ENCODE data around the gene ZNF57. TPM values are rescaled to one million over a fixed set of nuclear protein-coding genes. Genes with fewer than 3 reads are reported as not detected.
"Not testable (repeated sequence)": the region's sequence is repeated elsewhere in the genome, so short reads cannot be mapped to it uniquely, and the experiment has no call there.

ZNF57 gene
- total RNA-seq, 1 experiment from 2014 or later: 5.0 TPM

GRCh38 chr19:2952953-2953481 is 52.3 kb downstream of the ZNF57 start:
- no peak for DNase-seq (ENCODE audit: low read depth)

- DNase-seq (ENCODE audit: low read depth): no peak
These were observed 56.4 kb downstream of the ZNF57 start for GRCh38 chr19:2957160-2957559.

GRCh38 chr19:2960120-2960519 is 59.4 kb downstream of the ZNF57 start:
- DNase-seq (ENCODE audit: low read depth): no peak

- peak; percentile 63 for DNase-seq (ENCODE audit: low read depth)
These were observed 61.4 kb downstream of the ZNF57 start for GRCh38 chr19:2962018-2962670.

GRCh38 chr19:2963122-2963521 is 62.4 kb downstream of the ZNF57 start:
- DNase-seq (ENCODE audit: low read depth): no peak

GRCh38 chr19:2963631-2964030 is 62.9 kb downstream of the ZNF57 start:
- DNase-seq (ENCODE audit: low read depth): not testable (repeated sequence)

- DNase-seq (ENCODE audit: low read depth): no peak
These were observed 64.1 kb downstream of the ZNF57 start for GRCh38 chr19:2964874-2965273.

- no peak for DNase-seq (ENCODE audit: low read depth)
These were observed 67.2 kb downstream of the ZNF57 start for GRCh38 chr19:2967972-2968371.

Other genes with a start within 250 kb of the ZNF57 start
- 0.23 and 0.33 TPM in 2 replicates for gene GNG7, start 198.2 kb upstream of the ZNF57 start, total RNA-seq (2014; rRNA removed; shearing (Covaris generic))
- 0.63 and 1.5 TPM in 2 replicates for gene DIRAS1, start 179.6 kb upstream of the ZNF57 start, total RNA-seq (2014; rRNA removed; shearing (Covaris generic))
- 41.4 and 49.7 TPM in 2 replicates for gene SLC39A3, start 160.9 kb upstream of the ZNF57 start, total RNA-seq (2014; rRNA removed; shearing (Covaris generic))
- 81.5 and 91.2 TPM in 2 replicates for gene SGTA, start 117.7 kb upstream of the ZNF57 start, total RNA-seq (2014; rRNA removed; shearing (Covaris generic))
- gene THOP1, start 115.4 kb upstream of the ZNF57 start, total RNA-seq (2014; rRNA removed; shearing (Covaris generic)): 240 and 251 TPM in 2 replicates
- gene ZNF554, start 81.1 kb upstream of the ZNF57 start, total RNA-seq (2014; rRNA removed; shearing (Covaris generic)): 1.7 and 1.9 TPM in 2 replicates
- 3.4 and 4.3 TPM in 2 replicates for gene ZNF555, start 59.5 kb upstream of the ZNF57 start, total RNA-seq (2014; rRNA removed; shearing (Covaris generic))
- gene ZNF556, start 33.6 kb upstream of the ZNF57 start, total RNA-seq (2014; rRNA removed; shearing (Covaris generic)): under 0.01 and 0.09 TPM in 2 replicates
- 2.5 and 5.0 TPM in 2 replicates for gene ZNF77, start 44.0 kb downstream of the ZNF57 start, total RNA-seq (2014; rRNA removed; shearing (Covaris generic))
- 0.69 and 12.3 TPM in 2 replicates for gene TLE6, start 76.6 kb downstream of the ZNF57 start, total RNA-seq (2014; rRNA removed; shearing (Covaris generic))
- gene TLE2, start 128.4 kb downstream of the ZNF57 start, total RNA-seq (2014; rRNA removed; shearing (Covaris generic)): 0.03 and 1.5 TPM in 2 replicates
- gene TLE5, start 161.6 kb downstream of the ZNF57 start, total RNA-seq (2014; rRNA removed; shearing (Covaris generic)): 147 and 186 TPM in 2 replicates
- gene GNA11, start 193.4 kb downstream of the ZNF57 start, total RNA-seq (2014; rRNA removed; shearing (Covaris generic)): 35.6 and 46.2 TPM in 2 replicates
- gene GNA15, start 235.1 kb downstream of the ZNF57 start, total RNA-seq (2014; rRNA removed; shearing (Covaris generic)): 0.65 TPM in 1 of 2 replicates, not detected in the other